MM.1S (cell line): Measurements from ENCODE around the gene SHROOM3.

Source experiments
- EZH2 ChIP-seq: fragments of 300-600 bp; sonication (generic); optimal IDR thresholded peaks from 2 replicates; pipeline ENCODE3; 2017; ENCODE audit warnings: low read depth, mild to moderate bottlenecking, antibody characterized with exemption, low read length, mixed read lengths
- EZH2phosphoT487 ChIP-seq: fragments of 300-600 bp; sonication (generic); IDR thresholded peaks from 2 replicates; pipeline ENCODE4 v1.6.1; 2018; ENCODE audit warnings: antibody characterized with exemption, low read length
- TF ChIP-seq, protein P1 (sequence below): fragments of 300-600 bp; sonication (generic); IDR thresholded peaks from 2 replicates; pipeline ENCODE4 v1.5.1; 2016; ENCODE audit warnings: antibody characterized with exemption, low read length, mixed read lengths

DNA sequence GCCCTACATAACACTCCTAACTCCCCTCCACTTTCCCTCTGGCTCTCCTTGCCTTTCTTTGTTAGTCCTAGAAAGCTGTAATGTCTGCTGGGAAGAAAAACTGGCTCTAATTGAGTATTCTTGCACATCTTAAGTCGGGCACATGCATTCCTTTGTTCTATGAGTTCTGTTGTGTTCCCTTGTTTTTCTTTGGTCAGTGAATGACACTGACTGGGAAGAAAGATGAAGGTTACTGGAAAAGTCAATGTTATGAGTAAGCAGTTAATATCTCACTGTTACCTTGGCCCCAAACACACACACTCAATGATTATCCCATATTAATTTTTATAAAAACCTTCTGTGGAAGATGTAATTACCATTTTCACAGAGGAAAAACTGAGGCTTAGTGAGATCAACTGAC is 247.0 kb downstream of the SHROOM3 start:
- TF ChIP-seq, protein P1, sequence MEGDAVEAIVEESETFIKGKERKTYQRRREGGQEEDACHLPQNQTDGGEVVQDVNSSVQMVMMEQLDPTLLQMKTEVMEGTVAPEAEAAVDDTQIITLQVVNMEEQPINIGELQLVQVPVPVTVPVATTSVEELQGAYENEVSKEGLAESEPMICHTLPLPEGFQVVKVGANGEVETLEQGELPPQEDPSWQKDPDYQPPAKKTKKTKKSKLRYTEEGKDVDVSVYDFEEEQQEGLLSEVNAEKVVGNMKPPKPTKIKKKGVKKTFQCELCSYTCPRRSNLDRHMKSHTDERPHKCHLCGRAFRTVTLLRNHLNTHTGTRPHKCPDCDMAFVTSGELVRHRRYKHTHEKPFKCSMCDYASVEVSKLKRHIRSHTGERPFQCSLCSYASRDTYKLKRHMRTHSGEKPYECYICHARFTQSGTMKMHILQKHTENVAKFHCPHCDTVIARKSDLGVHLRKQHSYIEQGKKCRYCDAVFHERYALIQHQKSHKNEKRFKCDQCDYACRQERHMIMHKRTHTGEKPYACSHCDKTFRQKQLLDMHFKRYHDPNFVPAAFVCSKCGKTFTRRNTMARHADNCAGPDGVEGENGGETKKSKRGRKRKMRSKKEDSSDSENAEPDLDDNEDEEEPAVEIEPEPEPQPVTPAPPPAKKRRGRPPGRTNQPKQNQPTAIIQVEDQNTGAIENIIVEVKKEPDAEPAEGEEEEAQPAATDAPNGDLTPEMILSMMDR: no peak
- no peak for TF ChIP-seq EZH2phosphoT487
- no peak for TF ChIP-seq EZH2
